GM18498 (cell line): ENCODE data around the gene MPPE1.
A peak's percentile ranks its signal among the peaks of the same experiment; 100 is the strongest.
"Not testable (repeated sequence)": the region's sequence is repeated elsewhere in the genome, so short reads cannot be mapped to it uniquely, and the experiment has no call there.

ENCODE experiments used
- ATAC-seq: cut with Tn5 transposase; IDR thresholded peaks from one replicate; pipeline ENCODE4 v1.9.1; 2021; ENCODE audit warnings: mild to moderate bottlenecking, moderate library complexity; ENCODE audit not compliant: unreplicated experiment

MPPE1 gene

DNA sequence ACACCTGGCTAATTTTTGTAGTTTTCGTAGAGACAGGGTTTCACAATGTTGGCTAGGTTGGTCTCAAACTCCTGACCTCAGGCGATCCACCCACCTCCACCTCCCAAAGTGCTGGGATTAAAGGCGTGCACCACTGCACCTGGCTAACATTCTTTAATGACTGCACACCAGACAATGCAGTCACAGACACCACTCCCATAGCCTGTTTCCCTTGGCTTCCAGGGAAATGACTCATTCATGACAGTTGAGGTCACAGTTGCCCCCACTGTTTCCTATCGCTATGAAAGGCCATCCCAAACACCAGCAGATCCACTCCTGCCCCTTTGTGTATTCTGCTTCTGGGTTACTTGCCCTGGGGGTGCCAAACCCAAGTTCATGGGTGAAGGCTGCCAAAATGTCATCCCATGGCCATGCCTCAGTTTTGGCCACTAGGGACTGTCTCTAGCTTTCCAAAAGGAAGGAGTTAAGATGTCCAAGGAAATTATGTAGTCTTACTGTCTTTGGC is 48.2 kb downstream of the MPPE1 start:
- ATAC-seq, result no peak

DNA sequence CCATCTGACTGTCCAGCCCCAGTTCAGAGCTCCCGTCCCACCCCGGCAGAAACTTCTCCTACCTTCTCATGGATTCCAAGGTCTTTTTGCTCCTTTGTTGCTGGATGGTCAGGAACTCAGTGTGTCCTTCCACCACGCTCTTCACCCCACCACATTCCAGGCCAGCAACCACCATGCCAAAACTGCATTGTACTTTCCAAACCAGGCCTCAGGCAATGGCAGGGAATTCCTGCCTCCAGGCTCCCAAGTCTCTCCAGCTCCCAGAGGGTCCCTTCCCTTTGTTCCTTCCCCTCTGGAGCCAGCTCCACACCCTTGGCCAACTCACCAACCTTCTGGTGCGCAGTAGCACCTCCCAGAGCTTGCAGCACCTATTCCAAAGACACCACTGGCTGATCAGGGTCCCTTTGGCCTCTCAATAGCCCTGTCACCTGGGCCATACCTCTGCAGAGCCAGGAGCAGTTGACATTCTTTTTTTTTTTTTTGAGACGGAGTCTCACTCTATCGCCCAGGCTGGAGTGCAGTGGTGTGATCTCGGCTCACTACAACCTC is 48.8 kb downstream of the MPPE1 start:
- no peak for ATAC-seq

DNA sequence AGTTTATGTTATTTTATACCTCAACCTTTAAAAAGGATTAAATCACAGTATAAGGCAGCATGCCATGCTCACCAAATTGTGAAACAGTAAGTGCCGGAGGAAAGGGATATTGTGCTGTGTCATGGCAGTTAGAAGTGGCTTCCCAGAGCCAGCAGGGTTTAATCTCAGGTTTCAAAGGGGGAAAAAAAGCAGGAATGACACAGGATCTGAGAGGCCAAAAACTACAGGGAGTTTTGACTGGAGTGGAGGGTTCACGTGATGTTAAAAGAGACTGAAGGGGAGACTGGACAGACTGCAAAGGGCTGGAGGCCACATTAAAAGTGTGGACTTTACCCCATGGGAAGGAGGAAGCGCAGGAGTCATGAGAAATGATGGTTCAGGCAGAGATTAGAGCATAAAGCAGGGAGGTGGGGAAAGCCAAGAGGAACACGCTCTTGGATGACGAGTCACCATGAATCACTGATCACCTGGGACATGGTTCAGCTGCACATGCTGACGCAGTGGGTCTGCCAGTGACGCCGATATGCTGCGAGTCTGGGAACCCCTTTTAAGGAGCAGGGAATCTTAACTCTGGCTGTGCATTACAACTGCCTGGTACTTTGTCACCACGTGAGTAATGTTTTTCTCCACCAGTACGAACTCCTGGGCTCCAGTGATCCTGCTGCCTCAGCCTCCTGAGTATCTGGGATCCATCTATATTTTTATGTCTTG is 50.8 kb downstream of the MPPE1 start:
- no peak for ATAC-seq

DNA sequence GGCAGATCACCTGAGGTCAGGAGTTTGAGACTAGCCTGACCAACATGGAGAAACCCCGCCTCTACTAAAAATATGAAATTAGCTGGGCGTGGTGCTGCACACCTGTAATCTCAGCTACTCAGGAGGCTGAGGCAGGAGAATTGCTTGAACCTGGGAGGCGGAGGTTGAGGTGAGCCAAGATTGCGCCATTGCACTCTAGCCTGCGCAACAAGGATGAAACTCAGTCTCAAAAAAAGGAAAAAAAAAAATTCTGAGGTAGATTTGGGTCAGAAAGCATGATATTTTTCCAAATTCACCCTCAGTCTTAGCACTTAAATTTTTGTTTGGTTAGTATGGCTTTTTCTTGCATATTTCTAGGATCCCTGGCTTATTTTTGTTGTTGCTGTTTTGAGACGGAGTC is 53.6 kb downstream of the MPPE1 start:
- ATAC-seq, result not testable (repeated sequence)

DNA sequence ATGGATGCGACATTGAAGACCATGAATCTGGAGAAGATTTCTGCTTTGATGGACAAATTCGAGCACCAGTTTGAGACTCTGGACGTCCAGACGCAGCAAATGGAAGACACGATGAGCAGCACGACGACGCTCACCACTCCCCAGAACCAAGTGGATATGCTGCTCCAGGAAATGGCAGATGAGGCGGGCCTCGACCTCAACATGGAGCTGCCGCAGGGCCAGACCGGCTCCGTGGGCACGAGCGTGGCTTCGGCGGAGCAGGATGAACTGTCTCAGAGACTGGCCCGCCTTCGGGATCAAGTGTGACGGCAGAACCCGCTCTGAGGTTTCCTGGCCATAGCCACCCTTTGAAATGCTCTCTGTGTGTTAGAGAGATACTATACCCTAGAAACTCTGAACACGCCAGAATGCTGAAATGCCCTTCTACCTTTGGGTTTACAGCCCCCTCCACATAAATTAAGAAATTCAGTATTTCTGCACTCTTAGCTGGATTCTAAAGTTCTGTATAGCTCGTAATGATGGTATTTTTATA is 56.2 kb downstream of the MPPE1 start:
- ATAC-seq, result peak; percentile 28

DNA sequence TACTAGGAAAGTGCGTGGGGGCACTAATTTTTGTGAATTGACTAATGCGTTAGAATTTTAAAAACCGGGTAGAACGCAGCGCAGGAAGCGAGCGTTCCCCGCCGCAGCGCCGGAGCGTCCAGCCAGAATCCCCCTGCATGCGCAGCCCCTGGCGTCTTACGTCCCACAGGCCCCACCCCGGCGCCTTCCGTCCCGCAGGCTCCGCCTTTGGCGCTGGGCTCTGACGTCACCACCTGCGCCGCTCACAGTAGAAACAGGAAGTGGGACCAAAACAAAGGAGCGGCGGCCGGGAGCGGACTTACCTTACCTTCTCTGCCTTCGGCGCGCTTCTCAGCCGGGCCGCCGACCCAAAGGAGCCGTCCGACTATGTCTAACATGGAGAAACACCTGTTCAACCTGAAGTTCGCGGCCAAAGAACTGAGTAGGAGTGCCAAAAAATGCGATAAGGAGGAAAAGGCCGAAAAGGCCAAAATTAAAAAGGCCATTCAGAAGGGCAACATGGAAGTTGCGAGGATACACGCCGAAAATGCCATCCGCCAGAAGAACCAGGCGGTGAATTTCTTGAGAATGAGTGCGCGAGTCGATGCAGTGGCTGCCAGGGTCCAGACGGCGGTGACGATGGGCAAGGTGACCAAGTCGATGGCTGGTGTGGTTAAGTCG is 56.8 kb downstream of the MPPE1 start, which contains the start of gene CHMP1B:
TSS of gene CHMP1B (plus strand) at position 268 of the 660 bp plus-strand sequence. CDS start at position 367, 99 bp downstream.
- ATAC-seq, result peak; percentile 96

DNA sequence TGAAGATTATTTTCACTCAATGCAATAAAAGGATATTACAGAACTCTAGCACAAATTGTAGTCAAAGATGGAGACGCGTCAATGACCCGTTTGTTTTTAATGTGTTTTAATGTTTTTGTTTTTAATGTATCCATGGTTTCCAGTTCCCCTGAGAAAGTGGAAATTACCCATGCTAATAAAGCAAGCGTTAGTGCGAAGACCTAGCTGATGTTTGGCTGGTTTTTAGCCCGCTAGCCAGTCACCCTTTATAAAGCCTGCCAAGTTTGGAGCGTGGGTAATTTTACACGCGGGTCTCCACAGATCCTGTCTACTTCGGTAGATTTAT is 57.3 kb downstream of the MPPE1 start:
- ATAC-seq, result peak; percentile 30

DNA sequence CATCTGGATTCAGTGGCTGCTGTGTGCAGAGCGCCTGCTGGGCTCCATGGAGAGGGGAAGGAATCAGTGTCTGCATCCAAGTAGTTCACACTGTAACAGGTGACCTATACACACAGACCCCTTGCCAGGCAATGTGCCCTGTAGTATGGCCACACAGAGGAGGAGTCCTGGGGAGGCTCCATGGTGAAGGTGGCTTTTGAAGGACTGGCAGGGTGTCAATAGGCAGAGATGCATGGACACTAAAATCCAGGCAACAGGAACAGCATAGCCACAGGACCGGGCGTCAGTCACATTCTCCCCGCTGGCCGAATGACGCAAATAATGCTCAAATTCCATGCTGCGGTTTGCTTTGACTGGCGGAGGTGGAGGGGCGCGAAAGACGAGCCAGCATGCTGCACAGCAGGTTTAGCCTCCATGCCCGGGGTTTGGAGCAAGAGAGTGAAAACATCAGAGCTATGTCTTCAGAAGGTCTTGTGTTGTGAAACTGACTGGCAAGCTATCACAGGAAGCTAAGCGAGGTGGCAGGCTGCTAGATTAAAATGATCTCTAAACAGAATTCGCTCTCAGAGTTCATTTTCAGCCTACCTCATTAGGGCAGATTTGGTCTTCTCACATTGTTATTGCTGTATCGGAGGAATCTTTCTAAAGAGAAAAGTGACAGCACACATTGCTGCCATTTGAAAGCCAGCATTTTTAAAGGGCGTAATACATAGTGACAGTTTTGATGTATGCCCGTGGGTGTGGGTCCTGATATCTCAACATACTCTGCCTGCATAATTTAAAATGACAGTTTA is 58.1 kb downstream of the MPPE1 start:
- ATAC-seq, result no peak

DNA sequence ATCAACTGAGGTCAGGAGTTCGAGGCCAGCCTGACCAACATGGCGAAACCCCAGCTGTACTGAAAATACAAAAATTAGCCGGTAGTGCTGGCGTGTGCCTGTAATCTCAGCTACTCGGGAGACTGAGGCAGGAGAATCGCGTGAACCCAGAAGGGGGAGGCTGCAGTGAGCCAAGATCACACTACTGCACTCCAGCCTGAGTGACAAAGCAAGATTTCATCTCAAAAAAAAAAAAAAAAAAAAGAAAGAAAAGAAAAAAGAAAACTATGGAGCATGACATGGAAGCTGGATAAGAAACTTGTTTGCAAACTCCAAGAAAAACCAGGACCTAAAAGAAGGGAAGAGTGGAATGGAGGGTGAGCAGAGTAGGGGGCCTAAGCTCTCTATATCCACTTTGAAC is 58.8 kb downstream of the MPPE1 start:
- ATAC-seq, result no peak

DNA sequence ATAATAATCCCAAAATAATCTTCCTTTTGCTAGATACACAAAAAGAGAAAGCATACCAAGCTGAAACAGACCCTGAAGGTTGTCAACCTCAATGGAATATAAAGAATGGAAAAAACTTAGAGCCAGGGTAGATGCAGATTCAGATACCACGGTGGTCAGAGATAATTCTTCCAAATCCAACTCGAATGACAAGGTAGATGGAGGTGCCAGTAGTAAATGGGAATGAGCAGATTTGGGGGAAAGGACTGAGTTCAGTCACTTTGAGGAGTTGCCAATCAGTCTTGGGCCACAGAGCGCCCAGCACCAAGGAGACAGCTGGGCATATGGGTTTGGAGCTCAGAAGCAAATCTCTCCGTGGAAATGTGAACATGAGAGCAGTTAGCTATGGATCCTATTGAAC is 60.3 kb downstream of the MPPE1 start:
- ATAC-seq, result no peak

DNA sequence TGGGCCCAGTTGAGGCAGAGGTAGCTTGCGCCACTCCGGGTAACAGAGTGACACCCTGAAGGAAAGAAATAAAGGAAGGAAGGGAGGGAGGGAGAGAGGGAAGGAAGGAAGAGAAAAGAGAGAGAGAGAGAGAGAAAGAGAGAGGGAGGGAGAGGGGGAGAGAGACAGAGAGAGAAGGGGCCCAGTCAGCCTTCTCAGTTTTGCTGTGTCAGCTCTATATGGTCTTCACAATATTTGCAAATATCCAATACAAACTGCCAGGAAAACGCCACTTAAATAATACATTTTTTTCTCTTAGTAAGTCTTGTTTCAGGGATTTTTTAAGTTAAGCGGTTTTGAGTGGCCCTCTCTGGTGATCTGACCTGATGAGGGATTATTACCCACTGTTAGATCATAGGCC is 62.5 kb downstream of the MPPE1 start:
- no peak for ATAC-seq

DNA sequence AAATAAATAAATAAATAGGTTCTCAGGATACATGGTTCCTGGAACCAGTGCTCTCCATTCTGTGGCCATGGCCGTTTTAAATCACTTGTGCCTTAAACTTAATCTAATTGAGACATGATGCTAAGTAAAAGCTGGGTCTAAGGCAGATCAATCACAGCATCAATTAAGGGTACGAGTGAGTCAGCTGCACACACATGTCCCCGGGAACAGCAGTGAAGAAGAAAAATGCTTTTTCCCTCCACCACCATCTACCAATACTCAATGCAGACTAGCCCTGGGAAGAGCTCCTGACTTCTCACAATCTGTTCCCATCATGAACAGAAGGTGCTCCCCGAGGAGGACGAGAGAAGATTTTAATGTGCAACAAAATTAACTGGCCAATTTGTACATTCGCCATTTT is 63.7 kb downstream of the MPPE1 start:
- ATAC-seq, result no peak

DNA sequence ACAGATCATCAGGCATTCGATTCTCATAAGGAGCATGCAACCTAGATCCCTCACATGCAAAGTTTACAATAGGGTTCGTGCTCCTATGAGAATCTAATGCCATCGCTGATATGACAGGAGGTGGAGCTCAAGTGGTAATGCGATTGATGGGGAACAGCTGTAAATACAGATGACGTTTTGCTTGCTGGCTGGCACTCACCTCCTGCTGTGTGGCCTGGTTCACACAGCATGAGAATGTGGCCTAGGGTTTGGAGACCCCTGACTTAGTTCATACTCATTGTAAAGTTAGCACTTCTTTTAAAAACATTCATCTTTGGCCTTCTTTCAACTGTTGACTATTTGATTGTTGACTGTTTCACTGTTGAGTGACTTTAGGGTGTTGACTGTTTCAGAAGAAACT is 65.6 kb downstream of the MPPE1 start:
- no peak for ATAC-seq

DNA sequence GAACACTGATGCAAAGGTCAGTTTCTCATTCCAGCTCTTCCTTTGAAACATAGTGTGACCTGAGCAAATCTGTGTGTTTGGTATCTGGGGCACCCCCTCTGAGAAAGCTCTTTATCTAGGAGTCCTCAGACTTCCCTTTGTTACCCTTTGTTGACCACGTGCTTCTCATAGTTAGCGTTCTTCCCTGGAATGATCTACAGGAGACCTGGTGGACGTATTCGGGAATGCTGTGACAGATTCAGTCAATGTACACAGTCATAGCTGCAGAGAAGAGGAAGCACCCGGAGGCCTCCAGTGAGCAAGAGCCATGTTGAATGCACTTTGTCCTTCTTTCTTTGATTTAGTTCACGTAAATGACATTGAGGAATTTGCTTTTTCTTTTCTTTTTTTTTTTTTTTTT is 67.6 kb downstream of the MPPE1 start:
- ATAC-seq, result no peak

DNA sequence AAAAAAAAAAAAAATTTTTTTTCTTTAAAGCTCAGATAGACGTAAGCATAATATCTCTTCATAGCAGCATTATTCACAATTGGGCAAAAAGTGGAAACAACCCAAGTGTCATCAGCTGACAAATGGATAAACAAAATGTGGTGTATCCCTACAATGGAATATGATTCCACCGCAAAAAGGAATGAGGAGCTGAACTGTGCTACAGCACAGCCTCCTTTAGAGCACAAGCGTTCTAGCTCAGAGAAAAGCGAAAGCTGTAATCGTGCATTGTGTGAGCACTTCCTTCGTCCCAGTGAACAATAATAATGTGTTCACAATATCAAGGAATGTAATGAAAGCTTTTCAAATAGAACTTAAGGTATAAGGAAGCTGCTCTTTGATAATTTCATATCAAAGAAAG is 68.6 kb downstream of the MPPE1 start:
- ATAC-seq, result no peak

DNA sequence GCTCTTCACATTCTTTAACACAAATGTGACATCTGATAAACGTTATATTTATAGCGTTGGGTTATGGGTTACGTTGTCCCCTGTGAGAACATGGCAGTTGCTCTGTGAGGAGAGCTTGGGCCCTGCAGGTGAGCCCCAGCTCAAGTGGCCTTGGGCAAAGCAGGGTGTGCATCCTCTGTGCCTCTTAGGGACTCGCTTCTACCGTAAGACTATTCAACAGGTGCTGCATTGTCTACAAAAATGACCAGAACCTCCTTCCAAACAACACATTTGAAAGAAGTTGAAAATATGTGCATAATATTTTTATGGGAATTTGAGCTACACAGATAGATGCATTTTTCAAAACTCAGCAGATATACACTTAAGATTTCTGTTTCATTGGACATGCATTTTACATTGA is 73.3 kb downstream of the MPPE1 start:
- ATAC-seq, result no peak
